Measurements from ENCODE around the gene VSX1. TPM values are rescaled to one million over a fixed set of nuclear protein-coding genes. Genes with fewer than 3 reads are reported as not detected.

The VSX1 gene
- total RNA-seq: not detected in 2 replicates
- polyA plus RNA-seq: not detected in 2 replicates

- Histone ChIP-seq H4K20me1 (ENCODE audit: insufficient read depth, poor library complexity, severe bottlenecking) (no peaks in the 10 kb centered on the region), H2AFZ (no peak within 1 kb of the TSS), H3K36me3 (replicated peaks; ENCODE audit: insufficient read depth, low read depth) (no peaks in the 10 kb centered on the region), H3K9me3 (ENCODE audit: low read depth) (no peaks in the 10 kb centered on the region), H3K4me2 (peak within 1 kb of the TSS; percentile 71), H3K27me3 (peaks cover 98% of the 10 kb centered on the region), H3K4me3 (no peak within 1 kb of the TSS), H3K27ac (no peak within 1 kb of the TSS), H3K79me2 (no peaks in the 10 kb centered on the region), H3K4me1 (ENCODE audit: insufficient read depth) (no peaks in the 10 kb centered on the region), H3K9me2 (replicated peaks; ENCODE audit: insufficient read depth) (no peaks in the 10 kb centered on the region)
- DNase-seq (ENCODE audit: low spot score): no peak
- WGBS (ENCODE audit: low lambda C conversion rate, missing lambda C conversion rate): 16% methylated on average over 45 of the region's 67 CpGs
- TF ChIP-seq EZH2 (IDR thresholded peaks at IDR 0.05; ENCODE audit: borderline replicate concordance) (no peak), EZH2phosphoT487 (IDR thresholded peaks at IDR 0.05; ENCODE audit: low read depth, severe bottlenecking, unreplicated experiment) (no peak), CTCF (IDR thresholded peaks at IDR 0.05; ENCODE audit: poor library complexity) (no peak)
Measured at GRCh38 chr20:25081730-25082497, at the start of gene VSX1. Gene VSX1 (minus strand): TSS chr20:25082141. CDS start chr20:25082096, 45 bp downstream.

- no peak for DNase-seq (ENCODE audit: low spot score)
Measured at GRCh38 chr20:25129908-25130307, 48.0 kb upstream of the VSX1 start.

GRCh38 chr20:25129428-25129827, 47.5 kb upstream of the VSX1 start:
- Histone ChIP-seq H3K36me3 (replicated peaks; ENCODE audit: insufficient read depth, low read depth) (no peaks in the 10 kb centered on the region), H2AFZ (no peak overlapping the region), H3K9me3 (ENCODE audit: low read depth) (no peaks in the 10 kb centered on the region), H3K79me2 (no peaks in the 10 kb centered on the region), H3K4me1 (ENCODE audit: insufficient read depth) (no peaks in the 10 kb centered on the region), H3K27ac (no peak overlapping the region), H4K20me1 (ENCODE audit: insufficient read depth, poor library complexity, severe bottlenecking) (no peaks in the 10 kb centered on the region), H3K27me3 (no peaks in the 10 kb centered on the region), H3K4me3 (no peak overlapping the region), H3K4me2 (no peak overlapping the region), H3K9me2 (replicated peaks; ENCODE audit: insufficient read depth) (no peaks in the 10 kb centered on the region)
- WGBS (ENCODE audit: low lambda C conversion rate, missing lambda C conversion rate): 93% methylated on average over 6 of the region's 6 CpGs
- TF ChIP-seq CTCF (IDR thresholded peaks at IDR 0.05; ENCODE audit: poor library complexity) (no peak), EZH2phosphoT487 (IDR thresholded peaks at IDR 0.05; ENCODE audit: low read depth, severe bottlenecking, unreplicated experiment) (no peak), EZH2 (IDR thresholded peaks at IDR 0.05; ENCODE audit: borderline replicate concordance) (no peak)
- no peak for DNase-seq (ENCODE audit: low spot score)

More at GRCh38 chr20:25129908-25130307, 48.0 kb upstream of the VSX1 start:
- Histone ChIP-seq H3K36me3 (replicated peaks; ENCODE audit: insufficient read depth, low read depth) (no peaks in the 10 kb centered on the region), H2AFZ (no peak overlapping the region), H3K4me1 (ENCODE audit: insufficient read depth) (no peaks in the 10 kb centered on the region), H3K9me2 (replicated peaks; ENCODE audit: insufficient read depth) (no peaks in the 10 kb centered on the region), H3K4me3 (no peak overlapping the region), H3K79me2 (no peaks in the 10 kb centered on the region), H4K20me1 (ENCODE audit: insufficient read depth, poor library complexity, severe bottlenecking) (no peaks in the 10 kb centered on the region), H3K4me2 (no peak overlapping the region), H3K9me3 (ENCODE audit: low read depth) (no peaks in the 10 kb centered on the region), H3K27me3 (no peaks in the 10 kb centered on the region), H3K27ac (no peak overlapping the region)
- 79% methylated on average over 7 of the region's 7 CpGs for WGBS (ENCODE audit: low lambda C conversion rate, missing lambda C conversion rate)
- TF ChIP-seq EZH2phosphoT487 (IDR thresholded peaks at IDR 0.05; ENCODE audit: low read depth, severe bottlenecking, unreplicated experiment) (no peak), CTCF (IDR thresholded peaks at IDR 0.05; ENCODE audit: poor library complexity) (no peak)
